H54 (cell line): Measurements from ENCODE around the gene ATP8B4.
"Not testable (repeated sequence)": the region's sequence is repeated elsewhere in the genome, so short reads cannot be mapped to it uniquely, and the experiment has no call there.

Experiments
- DNase-seq: peaks from one replicate; pipeline ENCODE4 v3.0.0; 2011; ENCODE audit warnings: low spot score, mixed read lengths; ENCODE audit not compliant: insufficient read length
- FAIRE-seq: peaks from 3 replicates; lab custom pipeline; 2011; peaks lifted over from hg19 to GRCh38; lab: Jason Lieb, UNC
- POLR2A ChIP-seq: IDR thresholded peaks from 2 replicates; pipeline ENCODE4 v1.6.1; 2011; ENCODE audit warnings: low read depth, mild to moderate bottlenecking, low read length

The ATP8B4 gene, protein sequence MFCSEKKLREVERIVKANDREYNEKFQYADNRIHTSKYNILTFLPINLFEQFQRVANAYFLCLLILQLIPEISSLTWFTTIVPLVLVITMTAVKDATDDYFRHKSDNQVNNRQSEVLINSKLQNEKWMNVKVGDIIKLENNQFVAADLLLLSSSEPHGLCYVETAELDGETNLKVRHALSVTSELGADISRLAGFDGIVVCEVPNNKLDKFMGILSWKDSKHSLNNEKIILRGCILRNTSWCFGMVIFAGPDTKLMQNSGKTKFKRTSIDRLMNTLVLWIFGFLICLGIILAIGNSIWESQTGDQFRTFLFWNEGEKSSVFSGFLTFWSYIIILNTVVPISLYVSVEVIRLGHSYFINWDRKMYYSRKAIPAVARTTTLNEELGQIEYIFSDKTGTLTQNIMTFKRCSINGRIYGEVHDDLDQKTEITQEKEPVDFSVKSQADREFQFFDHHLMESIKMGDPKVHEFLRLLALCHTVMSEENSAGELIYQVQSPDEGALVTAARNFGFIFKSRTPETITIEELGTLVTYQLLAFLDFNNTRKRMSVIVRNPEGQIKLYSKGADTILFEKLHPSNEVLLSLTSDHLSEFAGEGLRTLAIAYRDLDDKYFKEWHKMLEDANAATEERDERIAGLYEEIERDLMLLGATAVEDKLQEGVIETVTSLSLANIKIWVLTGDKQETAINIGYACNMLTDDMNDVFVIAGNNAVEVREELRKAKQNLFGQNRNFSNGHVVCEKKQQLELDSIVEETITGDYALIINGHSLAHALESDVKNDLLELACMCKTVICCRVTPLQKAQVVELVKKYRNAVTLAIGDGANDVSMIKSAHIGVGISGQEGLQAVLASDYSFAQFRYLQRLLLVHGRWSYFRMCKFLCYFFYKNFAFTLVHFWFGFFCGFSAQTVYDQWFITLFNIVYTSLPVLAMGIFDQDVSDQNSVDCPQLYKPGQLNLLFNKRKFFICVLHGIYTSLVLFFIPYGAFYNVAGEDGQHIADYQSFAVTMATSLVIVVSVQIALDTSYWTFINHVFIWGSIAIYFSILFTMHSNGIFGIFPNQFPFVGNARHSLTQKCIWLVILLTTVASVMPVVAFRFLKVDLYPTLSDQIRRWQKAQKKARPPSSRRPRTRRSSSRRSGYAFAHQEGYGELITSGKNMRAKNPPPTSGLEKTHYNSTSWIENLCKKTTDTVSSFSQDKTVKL

DNA sequence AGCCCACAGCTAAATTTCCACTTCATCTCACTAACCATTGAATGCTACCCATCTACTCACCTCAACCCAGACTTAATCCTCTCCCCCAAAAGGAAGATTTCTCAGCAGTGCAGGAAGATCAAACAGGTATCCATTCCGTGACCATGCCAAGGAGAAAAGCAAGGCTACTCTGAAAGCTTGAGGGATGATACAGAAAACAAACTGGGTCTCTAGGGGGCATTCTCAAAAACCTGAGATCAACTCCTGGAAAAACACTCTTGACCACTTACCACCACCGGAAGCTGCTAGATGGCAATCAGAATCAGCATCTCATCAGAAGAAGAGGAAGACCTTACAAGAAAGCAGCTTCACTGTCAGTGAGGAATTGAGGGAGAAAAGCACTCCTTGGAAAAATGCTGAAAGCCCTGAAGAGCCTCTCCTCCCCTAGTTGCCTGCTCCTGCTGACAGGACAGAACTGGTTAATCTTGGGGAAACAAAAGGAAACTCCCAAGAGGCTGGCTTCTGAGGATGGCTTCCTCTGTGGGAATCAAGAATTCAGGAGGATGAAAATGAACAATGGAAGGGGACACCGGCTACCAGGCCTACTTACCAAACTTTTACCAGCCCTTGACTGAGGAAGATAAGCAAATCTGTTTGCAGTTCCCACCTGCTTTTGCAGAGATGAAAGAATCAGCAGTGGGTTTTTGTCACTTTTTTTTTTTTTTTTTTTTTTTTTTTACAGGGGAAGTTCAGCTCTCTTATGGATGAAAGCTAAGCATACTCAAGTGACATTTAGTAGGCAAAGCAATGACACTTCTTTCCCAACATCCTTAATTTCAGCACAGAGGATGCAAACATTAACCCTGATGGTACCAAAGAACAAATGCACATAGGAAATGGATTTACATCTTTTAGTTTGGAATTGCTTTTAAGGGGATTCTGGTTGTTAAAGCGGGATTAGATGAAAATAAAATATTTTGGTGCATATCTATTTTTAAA, at the start of gene ATP8B4:
Gene ATP8B4 (minus strand): TSS at position 171 of the 978 bp plus-strand sequence. CDS start 12,267 bp downstream, outside the sequence.
- FAIRE-seq (no peak), DNase-seq (no peak)
- no peak for TF ChIP-seq POLR2A

DNA sequence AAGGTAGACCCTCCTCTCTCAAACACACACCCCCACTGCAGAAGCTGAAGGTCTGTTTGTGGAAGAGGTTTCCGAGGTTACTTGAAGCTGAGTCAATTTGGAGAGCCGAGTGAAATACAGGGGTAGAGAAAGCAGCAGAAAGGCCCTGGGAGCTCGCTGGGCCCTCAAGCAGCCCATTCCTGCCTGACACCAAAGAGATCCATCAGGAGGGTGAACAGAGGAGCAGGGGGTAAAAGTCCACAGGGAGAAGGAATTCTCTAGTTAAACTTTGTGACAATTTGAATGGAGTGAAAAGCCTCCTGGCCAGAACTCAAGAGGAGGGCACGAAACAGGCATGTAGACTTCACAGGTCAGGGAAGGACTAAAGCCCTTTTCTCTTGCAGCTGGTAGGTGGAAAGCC, 49.3 kb upstream of the ATP8B4 start:
- FAIRE-seq (no peak), DNase-seq (no peak)
- TF ChIP-seq POLR2A = no peak

DNA sequence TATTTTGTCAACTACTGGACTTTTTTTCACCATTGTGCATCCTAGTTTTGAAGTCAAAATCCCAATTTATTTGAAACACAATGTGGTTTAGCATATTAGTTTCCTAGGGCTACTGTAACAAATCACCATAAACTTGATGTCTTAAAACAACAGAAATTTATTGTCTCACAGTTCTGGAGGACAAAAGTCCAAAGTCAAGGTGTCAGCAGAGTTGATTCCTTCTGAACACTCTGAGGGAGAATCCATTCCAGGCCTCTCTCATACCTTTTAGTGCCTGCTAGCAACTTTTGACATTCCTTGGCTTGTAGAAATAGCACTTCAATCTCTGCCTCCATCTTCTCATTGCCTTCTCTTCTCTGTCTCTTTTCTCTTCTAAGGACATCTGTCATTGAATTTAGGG, 48.1 kb upstream of the ATP8B4 start:
- FAIRE-seq (no peak), DNase-seq (no peak)
- no peak for TF ChIP-seq POLR2A

DNA sequence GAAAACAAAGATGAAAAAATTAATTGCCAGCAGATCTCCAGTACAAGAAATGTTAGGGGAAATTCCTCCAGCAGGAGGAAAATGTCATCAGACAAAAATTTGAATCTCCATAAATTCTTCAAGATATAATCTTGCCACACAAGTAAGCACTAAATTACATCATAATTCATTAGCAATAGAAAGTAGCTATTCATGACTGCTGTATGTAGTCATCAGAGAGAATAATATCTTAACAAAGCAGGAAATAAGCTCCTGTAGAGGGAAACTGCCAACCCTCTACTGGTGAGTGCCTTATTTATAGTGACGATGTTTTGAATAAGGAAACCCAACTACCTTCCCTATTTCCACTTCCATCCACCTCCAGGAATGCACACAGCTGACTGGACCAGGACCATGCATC, 47.2 kb upstream of the ATP8B4 start:
- FAIRE-seq = no peak
- TF ChIP-seq POLR2A = no peak
- peak; percentile 17 for DNase-seq

DNA sequence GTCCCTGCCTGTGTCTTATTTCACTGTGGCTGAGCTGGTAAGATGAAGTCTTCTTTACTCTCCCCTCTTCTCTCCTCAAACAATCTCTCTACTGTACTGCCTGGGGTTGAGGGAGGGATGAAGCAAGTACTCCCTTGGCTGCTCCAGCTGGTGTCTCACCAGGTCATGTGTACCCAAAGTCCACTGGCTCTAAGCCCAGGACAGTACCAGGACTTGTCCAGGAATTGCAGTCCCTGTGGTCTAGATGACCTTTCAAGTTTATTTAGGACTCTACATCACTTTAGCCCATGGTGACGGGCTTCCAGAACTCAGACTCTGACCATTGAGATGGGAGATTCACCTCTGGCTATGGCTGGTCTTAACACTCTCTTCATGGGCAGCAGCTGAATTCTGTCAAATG, 45.4 kb upstream of the ATP8B4 start:
- no peak for FAIRE-seq
- TF ChIP-seq POLR2A = no peak
- no peak for DNase-seq

DNA sequence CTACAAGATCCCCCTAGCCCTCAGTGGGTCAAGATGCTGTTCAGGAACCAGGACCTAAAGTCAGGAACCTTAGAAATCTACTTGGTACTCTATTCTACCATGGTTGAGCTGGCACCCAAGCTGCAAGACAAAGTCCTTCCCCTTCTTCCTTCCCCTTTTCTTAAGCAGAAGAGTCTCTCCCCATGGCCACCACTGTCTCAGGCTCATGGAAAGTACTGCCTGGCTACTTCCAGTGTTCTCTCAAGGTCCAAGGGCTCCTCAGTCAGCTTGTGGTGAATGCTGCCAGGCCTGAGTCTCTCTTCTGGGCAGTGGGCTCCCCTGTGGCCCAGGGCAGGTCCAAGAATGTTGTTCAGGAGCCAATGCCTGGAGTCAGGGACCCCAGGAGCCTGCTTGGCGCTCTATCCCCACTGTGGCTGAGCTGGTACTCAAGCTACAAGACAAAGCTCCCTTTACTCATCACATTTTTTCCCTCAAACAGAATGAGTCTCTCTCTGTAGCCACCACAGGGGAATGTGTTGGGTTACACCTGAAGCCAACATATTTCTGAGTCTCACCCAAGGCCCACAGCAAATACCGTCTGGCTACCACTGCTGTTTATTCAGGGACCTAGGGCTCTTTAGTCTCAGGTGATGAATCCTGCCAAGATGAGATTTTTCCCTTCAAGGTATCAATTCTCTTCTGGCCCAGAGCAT, 44.8 kb upstream of the ATP8B4 start:
- no peak for FAIRE-seq
- TF ChIP-seq POLR2A = no peak
- no peak for DNase-seq

DNA sequence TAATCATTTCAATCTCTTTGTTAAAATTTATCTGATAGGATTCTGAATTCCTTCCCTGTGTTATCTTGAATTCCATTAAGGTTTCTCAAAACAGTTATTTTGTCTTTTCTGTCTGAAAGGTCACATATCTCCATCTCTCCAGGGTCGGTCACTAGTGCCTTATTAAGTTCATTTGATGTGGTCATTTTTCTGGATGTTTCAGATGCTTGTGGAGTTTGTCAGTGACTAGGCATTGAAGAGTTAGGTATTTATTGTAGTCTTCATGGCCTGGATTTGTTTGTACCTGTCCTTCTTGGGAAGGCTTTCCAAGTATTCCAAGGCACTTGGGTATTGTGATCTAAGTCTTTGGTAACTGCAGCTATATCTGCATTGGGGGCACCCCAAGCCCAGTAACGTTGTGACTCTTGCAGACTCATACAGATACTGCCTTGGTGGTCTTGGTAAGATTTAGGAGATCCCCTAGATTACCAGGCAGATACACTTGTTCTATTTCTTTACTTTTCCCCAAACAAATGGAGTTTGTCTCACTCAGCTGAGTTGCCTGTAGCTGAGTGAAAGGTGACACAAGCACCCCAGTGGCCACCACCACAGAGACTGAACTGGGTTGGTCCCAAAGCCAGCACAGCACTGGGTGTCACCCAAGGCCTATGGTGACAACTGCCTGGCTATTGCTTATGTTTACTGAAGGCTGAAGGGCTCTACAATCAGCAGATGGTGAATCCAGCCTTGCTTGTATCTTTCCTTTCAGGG, 44.1 kb upstream of the ATP8B4 start:
- no peak for FAIRE-seq
- DNase-seq = no peak
- no peak for TF ChIP-seq POLR2A

DNA sequence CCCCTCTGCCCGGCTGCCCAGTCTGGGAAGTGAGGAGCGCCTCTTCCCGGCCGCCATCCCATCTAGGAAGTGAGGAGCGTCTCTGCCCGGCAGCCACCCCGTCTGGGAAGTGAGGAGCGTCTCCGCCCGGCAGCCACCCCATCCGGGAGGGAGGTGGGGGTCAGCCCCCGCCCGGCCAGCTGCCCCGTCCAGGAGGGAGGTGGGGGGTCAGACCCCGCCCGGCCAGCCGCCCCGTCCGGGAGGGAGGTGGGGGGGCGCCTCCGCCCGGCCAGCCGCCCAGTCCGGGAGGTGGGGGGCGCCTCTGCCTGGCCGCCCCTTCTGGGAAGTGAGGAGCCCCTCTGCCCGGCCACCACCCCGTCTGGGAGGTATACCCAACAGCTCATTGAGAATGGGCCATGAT, 39.2 kb upstream of the ATP8B4 start:
- DNase-seq, FAIRE-seq: not testable (repeated sequence)

DNA sequence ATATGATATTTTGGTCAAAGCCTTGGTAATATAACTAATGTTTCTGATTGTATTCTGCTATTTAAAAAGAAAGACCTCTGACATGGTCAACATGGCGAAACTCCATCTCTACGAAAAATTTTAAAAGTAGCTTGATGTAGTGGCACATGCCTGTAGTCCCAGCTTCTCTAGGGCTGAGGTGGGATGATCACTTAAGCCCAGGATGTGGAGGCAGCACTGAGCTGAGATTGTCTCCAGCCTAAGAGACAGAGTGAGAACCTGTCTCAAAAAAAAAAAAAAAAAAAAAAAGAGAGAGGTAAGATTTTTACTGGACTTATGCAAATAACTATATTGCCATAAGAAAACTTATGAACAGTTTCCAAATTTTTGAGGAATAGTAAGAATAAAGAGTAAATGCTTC, 32.4 kb upstream of the ATP8B4 start:
- FAIRE-seq = no peak
- DNase-seq = no peak
- no peak for TF ChIP-seq POLR2A

DNA sequence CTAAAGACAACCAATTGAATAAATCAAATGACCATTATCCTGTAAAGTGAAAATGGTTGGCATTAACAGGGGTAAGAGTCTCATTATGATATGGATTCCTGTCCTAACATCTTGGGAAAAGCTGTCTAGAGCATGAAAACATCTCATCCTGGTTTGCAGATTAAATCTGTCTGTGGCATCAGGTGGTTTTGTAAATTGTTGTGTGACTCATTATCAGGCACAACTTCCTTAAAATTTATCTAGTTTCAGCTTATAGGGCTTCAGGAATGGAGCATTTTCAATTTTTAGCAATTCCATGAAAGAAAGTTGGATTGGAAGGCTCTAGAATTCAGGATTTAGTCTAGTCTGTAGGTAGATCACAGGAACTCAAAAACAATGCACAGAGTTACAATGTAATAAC, 31.8 kb upstream of the ATP8B4 start:
- DNase-seq (no peak), FAIRE-seq (no peak)
- TF ChIP-seq POLR2A = no peak

DNA sequence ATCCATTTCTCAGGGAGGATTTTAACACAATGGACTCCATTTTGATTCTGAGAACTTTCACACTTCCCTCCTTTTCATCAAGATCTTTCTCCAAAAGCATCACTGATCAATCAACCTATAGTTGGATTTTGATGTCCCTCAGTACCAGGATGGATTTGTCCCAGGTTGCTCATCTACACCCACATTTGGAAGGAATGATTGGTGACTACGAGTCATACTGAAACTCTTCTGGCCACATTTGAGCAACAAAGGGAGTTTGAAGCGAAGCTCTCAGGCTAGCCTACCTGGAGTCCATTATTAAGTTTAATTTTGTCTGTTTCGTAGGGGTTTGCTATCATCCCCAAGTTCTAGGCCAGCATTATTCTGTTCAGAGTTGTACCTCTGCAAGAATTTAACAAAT, 31.3 kb upstream of the ATP8B4 start:
- DNase-seq = no peak
- TF ChIP-seq POLR2A = no peak
- no peak for FAIRE-seq

DNA sequence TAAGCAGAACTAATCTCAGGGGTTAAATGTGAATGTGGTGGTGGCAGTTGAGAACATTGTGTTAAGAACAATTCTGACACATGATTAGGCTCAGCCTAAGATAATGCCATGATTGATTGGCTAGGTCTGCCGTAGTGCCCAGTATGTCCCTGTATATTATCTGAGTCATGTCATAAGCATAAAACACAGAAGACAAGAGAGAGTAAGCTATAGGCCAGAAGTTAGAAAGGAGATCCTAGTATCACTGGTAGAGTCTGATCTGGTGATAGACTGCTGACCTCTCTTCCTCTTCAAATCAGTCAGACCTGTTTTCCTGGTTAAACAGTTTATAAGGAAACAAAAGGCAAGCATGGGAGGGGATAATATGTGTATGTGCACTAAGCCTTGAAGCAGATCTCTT, 30.1 kb upstream of the ATP8B4 start:
- FAIRE-seq = no peak
- DNase-seq = no peak
- no peak for TF ChIP-seq POLR2A
